ENCODE measurements around the gene CEP131. TPM values are rescaled to one million over a fixed set of nuclear protein-coding genes. Genes with fewer than 3 reads are reported as not detected.
A peak's percentile ranks its signal among the peaks of the same experiment; 100 is the strongest.
"Not testable (repeated sequence)": the region's sequence is repeated elsewhere in the genome, so short reads cannot be mapped to it uniquely, and the experiment has no call there.

Gene CEP131
- total RNA-seq, 5 donors from 2014 or later (not counting 1 experiment from before 2014, with no cell fraction given) = 9.0 to 15.8 (median 11.2) TPM

GRCh38 chr17:81228834-81229665, 6.3 kb upstream of the CEP131 start:
- H3K4me1 ChIP-seq (ENCODE audit: control insufficient read depth in 1 of 2, extremely low read depth in 1 of 2, insufficient read depth in 2 of 2, low read length in 2 of 2) = no peaks in the 10 kb centered on the region
- Mint-ChIP-seq H3K4me1 (peaks cover 4 to 14% (median 7%) of the 10 kb centered on the region in 3 donors), H3K36me3 (peaks cover 15% of the 10 kb centered on the region), H3K27ac (no peak overlapping the region), H3K27me3 (no peaks in the 10 kb centered on the region), H3K4me3 (no peak overlapping the region), H3K9me3 (no peaks in the 10 kb centered on the region)
- ATAC-seq (replicated peaks in 1 of 4) (no peak), DNase-seq (no peak)
- ChIA-PET POLR2A (no interaction called here), CTCF (no interaction called here)
- H3K36me3 ChIP-seq (ENCODE audit: control insufficient read depth in 2 of 2, extremely low read depth in 1 of 2, insufficient read depth in 1 of 2, low read length in 1 of 2) = peaks cover 23 to 40% of the 10 kb centered on the region in 2 donors
- no peaks in the 10 kb centered on the region for H3K9me3 ChIP-seq
- H3K4me3 ChIP-seq (ENCODE audit: control insufficient read depth in 1 of 2, extremely low read depth in 1 of 2, low read length in 1 of 2) = no peak overlapping the region
- 94% methylated on average over 22 of the region's 32 CpGs for WGBS (ENCODE audit: insufficient coverage)
- H3K27me3 ChIP-seq (replicated peaks in 1 of 2; ENCODE audit: control insufficient read depth in 2 of 2, extremely low read depth in 1 of 2, insufficient read depth in 2 of 2, low read length in 1 of 2) = no peaks in the 10 kb centered on the region
- no peak overlapping the region for H3K27ac ChIP-seq (ENCODE audit: low read length)

DNA sequence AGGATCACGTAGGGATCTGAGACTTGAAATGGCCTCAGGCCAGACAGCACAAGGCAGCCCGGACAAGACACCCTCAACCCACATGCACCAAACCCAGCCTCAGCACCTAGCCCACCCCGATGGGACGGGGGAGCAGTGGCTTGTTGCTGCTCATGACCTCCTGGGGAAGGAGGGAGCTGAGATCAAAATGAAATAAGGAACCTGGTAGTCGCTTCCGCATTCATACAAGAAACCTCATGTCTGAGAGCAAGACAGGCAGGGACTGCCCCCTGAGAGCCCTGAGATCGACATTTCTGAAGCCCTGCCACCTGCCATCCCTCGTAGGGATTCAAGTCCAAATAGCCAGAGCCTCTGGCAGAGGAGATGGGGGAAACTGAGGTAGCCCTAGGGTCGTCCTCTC, 5.7 kb upstream of the CEP131 start:
- ChIA-PET POLR2A (no interaction called here), CTCF (no interaction called here)
- Histone ChIP-seq H3K9me3 (no peaks in the 10 kb centered on the region), H3K27me3 (replicated peaks in 1 of 2; ENCODE audit: control insufficient read depth in 2 of 2, extremely low read depth in 1 of 2, insufficient read depth in 2 of 2, low read length in 1 of 2) (peaks cover 0 to 3% of the 10 kb centered on the region in 2 experiments), H3K27ac (ENCODE audit: low read length) (no peak overlapping the region), H3K36me3 (ENCODE audit: control insufficient read depth in 2 of 2, extremely low read depth in 1 of 2, insufficient read depth in 1 of 2, low read length in 1 of 2) (peaks cover 21 to 35% of the 10 kb centered on the region in 2 donors), H3K4me1 (ENCODE audit: control insufficient read depth in 1 of 2, extremely low read depth in 1 of 2, insufficient read depth in 2 of 2, low read length in 2 of 2) (peaks cover 0 to 6% of the 10 kb centered on the region in 2 experiments), H3K4me3 (ENCODE audit: control insufficient read depth in 1 of 2, extremely low read depth in 1 of 2, low read length in 1 of 2) (no peak overlapping the region)
- ATAC-seq (replicated peaks in 1 of 4) (no peak), DNase-seq (no peak)
- H3K4me3 Mint-ChIP-seq = no peak overlapping the region
- no peak overlapping the region for H3K27ac Mint-ChIP-seq
- no peaks in the 10 kb centered on the region for H3K9me3 Mint-ChIP-seq
- H3K27me3 Mint-ChIP-seq = no peaks in the 10 kb centered on the region
- peaks cover 15% of the 10 kb centered on the region for H3K36me3 Mint-ChIP-seq
- H3K4me1 Mint-ChIP-seq = peaks cover 10 to 20% (median 13%) of the 10 kb centered on the region in 3 donors
- 80% methylated on average over 5 of the region's 9 CpGs for WGBS (ENCODE audit: insufficient coverage)

GRCh38 chr17:81227630-81228029, 4.9 kb upstream of the CEP131 start:
- H3K27me3 Mint-ChIP-seq; H3K9me3 ChIP-seq; H3K4me1 ChIP-seq (ENCODE audit: control insufficient read depth in 1 of 2, extremely low read depth in 1 of 2, insufficient read depth in 2 of 2, low read length in 2 of 2); POLR2A ChIA-PET; H3K4me3 ChIP-seq (ENCODE audit: control insufficient read depth in 1 of 2, extremely low read depth in 1 of 2, low read length in 1 of 2); H3K27ac ChIP-seq (ENCODE audit: low read length); H3K27me3 ChIP-seq (replicated peaks in 1 of 2; ENCODE audit: control insufficient read depth in 2 of 2, extremely low read depth in 1 of 2, insufficient read depth in 2 of 2, low read length in 1 of 2); DNase-seq; CTCF ChIA-PET; ATAC-seq (replicated peaks in 1 of 4); H3K9me3 Mint-ChIP-seq; H3K4me3 Mint-ChIP-seq: not testable (repeated sequence)
- no CpG with 5 or more reads among the region's 2 CpGs for WGBS (ENCODE audit: insufficient coverage)
- H3K36me3 ChIP-seq (ENCODE audit: control insufficient read depth in 2 of 2, extremely low read depth in 1 of 2, insufficient read depth in 1 of 2, low read length in 1 of 2) = peaks cover 14 to 27% of the 10 kb centered on the region in 2 donors
- peaks cover 15% of the 10 kb centered on the region for H3K36me3 Mint-ChIP-seq
- H3K4me1 Mint-ChIP-seq = peaks cover 11 to 22% (median 16%) of the 10 kb centered on the region in 3 donors
- peak overlapping the region in 1 of 2 donors; percentile 9 for H3K27ac Mint-ChIP-seq

GRCh38 chr17:81223762-81224130, 981 bp upstream of the CEP131 start:
- peak overlapping the region; percentile 43 to 55 for H3K27ac Mint-ChIP-seq
- WGBS (ENCODE audit: insufficient coverage) = 33% methylated on average over 5 of the region's 11 CpGs
- Histone ChIP-seq H3K4me3 (ENCODE audit: control insufficient read depth in 1 of 2, extremely low read depth in 1 of 2, low read length in 1 of 2) (peak overlapping the region in 1 of 2 donors; percentile 37), H3K9me3 (no peaks in the 10 kb centered on the region), H3K27me3 (replicated peaks in 1 of 2; ENCODE audit: control insufficient read depth in 2 of 2, extremely low read depth in 1 of 2, insufficient read depth in 2 of 2, low read length in 1 of 2) (peaks cover 0 to 9% of the 10 kb centered on the region in 2 experiments), H3K27ac (ENCODE audit: low read length) (no peak overlapping the region), H3K36me3 (ENCODE audit: control insufficient read depth in 2 of 2, extremely low read depth in 1 of 2, insufficient read depth in 1 of 2, low read length in 1 of 2) (peaks cover 0 to 11% of the 10 kb centered on the region in 2 donors), H3K4me1 (ENCODE audit: control insufficient read depth in 1 of 2, extremely low read depth in 1 of 2, insufficient read depth in 2 of 2, low read length in 2 of 2) (peaks cover 8 to 22% of the 10 kb centered on the region in 2 experiments)
- H3K4me3 Mint-ChIP-seq = peak overlapping the region; percentile 75 to 82 (median 78)
- no peaks in the 10 kb centered on the region for H3K36me3 Mint-ChIP-seq
- no peaks in the 10 kb centered on the region for H3K27me3 Mint-ChIP-seq
- peaks cover 15 to 21% (median 16%) of the 10 kb centered on the region in 3 donors for H3K4me1 Mint-ChIP-seq
- DNase-seq = peak in 1 of 35 experiments; percentile 19
- CTCF ChIA-PET = interaction anchor here in 1 of 2 donors (1.5 kb wide), 1 partner anchor 15 kb away, joined by 4 read pairs; the partner anchor contains the start of genes NDUFAF8 and TEPSIN
- H3K9me3 Mint-ChIP-seq = no peaks in the 10 kb centered on the region
- POLR2A ChIA-PET = no interaction called here
- no peak for ATAC-seq (replicated peaks in 1 of 4)

DNA sequence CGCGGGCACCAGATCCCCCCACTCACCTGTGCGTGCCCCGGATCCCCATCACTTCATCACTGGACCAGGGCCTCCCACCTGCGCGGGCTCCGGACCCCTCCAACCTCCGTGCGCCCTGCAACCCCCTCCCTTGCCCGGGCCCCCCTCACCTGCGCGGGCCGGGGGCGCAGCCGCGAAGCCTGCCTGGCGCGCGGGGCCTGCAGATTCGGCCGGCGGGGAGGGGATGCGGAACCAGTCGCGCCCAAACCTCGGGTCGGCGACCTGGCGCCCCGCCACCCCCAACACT, 202 bp downstream of the CEP131 start:
- no peaks in the 10 kb centered on the region for H3K9me3 Mint-ChIP-seq
- H3K4me3 ChIP-seq (ENCODE audit: control insufficient read depth in 1 of 2, extremely low read depth in 1 of 2, low read length in 1 of 2) = peak overlapping the region; percentile 47 to 56
- H3K27me3 Mint-ChIP-seq = no peaks in the 10 kb centered on the region
- H3K4me3 Mint-ChIP-seq = peak overlapping the region; percentile 70 to 82 (median 78)
- no peaks in the 10 kb centered on the region for H3K9me3 ChIP-seq
- H3K27ac Mint-ChIP-seq = no peak overlapping the region
- H3K4me1 ChIP-seq (ENCODE audit: control insufficient read depth in 1 of 2, extremely low read depth in 1 of 2, insufficient read depth in 2 of 2, low read length in 2 of 2) = peaks cover 8 to 22% of the 10 kb centered on the region in 2 experiments
- DNase-seq = no peak
- ATAC-seq (replicated peaks in 1 of 4) = peak in 3 of 4 experiments; percentile 0 to 1 (median 0)
- peaks cover 0 to 14% of the 10 kb centered on the region in 2 donors for H3K36me3 ChIP-seq (ENCODE audit: control insufficient read depth in 2 of 2, extremely low read depth in 1 of 2, insufficient read depth in 1 of 2, low read length in 1 of 2)
- peaks cover 0 to 9% of the 10 kb centered on the region in 2 experiments for H3K27me3 ChIP-seq (replicated peaks in 1 of 2; ENCODE audit: control insufficient read depth in 2 of 2, extremely low read depth in 1 of 2, insufficient read depth in 2 of 2, low read length in 1 of 2)
- no peak overlapping the region for H3K27ac ChIP-seq (ENCODE audit: low read length)
- WGBS (ENCODE audit: insufficient coverage) = under 1% methylated on average over 30 of the region's 30 CpGs
- ChIA-PET CTCF (interaction anchor here in 1 of 2 donors (0.7 to 1.2 kb wide), 6 partner anchors 16 to 813 kb away, joined by 3 to 15 read pairs (median 6); partner anchors contain the start of genes NDUFAF8, SLC38A10 and TEPSIN), POLR2A (interaction anchor here (0.6 to 1.3 kb wide), 4 partner anchors 11 to 172 kb away, joined by 3 to 9 read pairs (median 4); partner anchors contain the start of genes NDUFAF8 (in 1 of the 2) and TEPSIN (in 1 of the 2))
- H3K36me3 Mint-ChIP-seq = peaks cover under 1% of the 10 kb centered on the region
- peaks cover 11 to 18% (median 12%) of the 10 kb centered on the region in 3 donors for H3K4me1 Mint-ChIP-seq

DNA sequence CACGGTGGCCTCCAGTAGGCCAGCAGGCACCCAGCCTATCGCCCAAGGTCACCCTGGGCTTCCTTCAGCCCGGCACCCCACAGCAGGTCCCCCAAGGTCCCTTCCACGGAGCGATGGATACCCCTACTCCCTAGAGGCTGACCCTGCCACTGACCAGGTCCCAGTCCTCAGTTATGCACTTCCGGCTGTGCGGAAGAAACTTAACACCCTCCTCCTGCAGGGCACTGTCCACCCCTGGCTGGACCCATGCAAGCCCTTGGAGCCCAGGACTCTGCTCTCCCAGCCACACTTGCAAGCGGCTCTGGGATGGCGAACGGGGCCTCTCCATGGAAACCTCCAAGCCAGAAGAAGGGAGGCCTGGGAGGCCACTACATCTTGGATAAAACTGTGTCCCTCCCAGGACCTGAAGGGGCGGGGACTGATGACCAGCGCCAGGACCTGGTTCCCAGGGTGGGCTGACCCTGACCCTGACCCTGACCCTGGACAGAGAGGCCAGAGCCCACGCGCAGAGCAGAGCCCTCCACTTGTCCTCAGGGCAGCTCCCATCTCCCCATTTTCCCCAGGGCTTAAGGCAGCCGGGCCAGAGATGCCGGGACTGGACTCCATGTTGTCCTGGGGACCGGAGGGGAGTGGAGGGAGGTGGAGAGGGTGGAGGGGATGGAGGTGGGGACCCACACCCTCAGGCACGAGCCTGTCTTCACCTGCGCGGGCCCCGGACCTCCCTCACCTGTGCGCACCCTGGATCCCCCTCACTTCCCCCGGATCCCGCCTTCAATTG, 734 bp downstream of the CEP131 start:
- 54% methylated on average over 17 of the region's 24 CpGs for WGBS (ENCODE audit: insufficient coverage)
- H3K9me3 ChIP-seq = no peaks in the 10 kb centered on the region
- no peaks in the 10 kb centered on the region for H3K9me3 Mint-ChIP-seq
- ATAC-seq (replicated peaks in 1 of 4) (no peak), DNase-seq (no peak)
- peaks cover 0 to 14% of the 10 kb centered on the region in 2 donors for H3K36me3 ChIP-seq (ENCODE audit: control insufficient read depth in 2 of 2, extremely low read depth in 1 of 2, insufficient read depth in 1 of 2, low read length in 1 of 2)
- no peak overlapping the region for H3K27ac Mint-ChIP-seq
- no peak overlapping the region for H3K27ac ChIP-seq (ENCODE audit: low read length)
- peaks cover 8 to 22% of the 10 kb centered on the region in 2 experiments for H3K4me1 ChIP-seq (ENCODE audit: control insufficient read depth in 1 of 2, extremely low read depth in 1 of 2, insufficient read depth in 2 of 2, low read length in 2 of 2)
- ChIA-PET CTCF (interaction anchor here in 1 of 2 donors (0.7 to 1.2 kb wide), 3 partner anchors 17 to 813 kb away, joined by 6 to 15 read pairs (median 8); partner anchors contain the start of genes NDUFAF8 and TEPSIN), POLR2A (interaction anchor here (0.8 to 1.3 kb wide), 2 partner anchors 17 to 18 kb away, joined by 5 to 9 read pairs; partner anchors contain the start of genes NDUFAF8 (in 1 of the 2) and TEPSIN (in 1 of the 2))
- peaks cover 0 to 9% of the 10 kb centered on the region in 2 experiments for H3K27me3 ChIP-seq (replicated peaks in 1 of 2; ENCODE audit: control insufficient read depth in 2 of 2, extremely low read depth in 1 of 2, insufficient read depth in 2 of 2, low read length in 1 of 2)
- H3K4me1 Mint-ChIP-seq = peaks cover 8 to 17% (median 11%) of the 10 kb centered on the region in 3 donors
- H3K36me3 Mint-ChIP-seq = peaks cover 6% of the 10 kb centered on the region
- no peaks in the 10 kb centered on the region for H3K27me3 Mint-ChIP-seq
- peak overlapping the region; percentile 61 to 82 (median 78) for H3K4me3 Mint-ChIP-seq
- peak overlapping the region; percentile 47 to 56 for H3K4me3 ChIP-seq (ENCODE audit: control insufficient read depth in 1 of 2, extremely low read depth in 1 of 2, low read length in 1 of 2)
